ENCODE results near the gene RGS3. TPM values are rescaled to one million over a fixed set of nuclear protein-coding genes. Genes with fewer than 3 reads are reported as not detected.

Gene RGS3
- total RNA-seq, 1 experiment from 2014 or later, result 71.1 TPM

- ChIA-PET POLR2A (no interaction called here), CTCF (no interaction called here)
- no peak overlapping the region for H3K4me3 Mint-ChIP-seq (ENCODE audit: unreplicated experiment)
- peak overlapping the region; percentile 12 for H3K27ac Mint-ChIP-seq (ENCODE audit: unreplicated experiment)
- H3K36me3 Mint-ChIP-seq (ENCODE audit: insufficient read depth, unreplicated experiment), result peaks cover 40% of the 10 kb centered on the region
- TF ChIP-seq CTCF (IDR thresholded peaks at IDR 0.05; ENCODE audit: insufficient read depth in 1 of 2, low read depth in 1 of 2, low read length in 1 of 2, severe bottlenecking in 1 of 2, unreplicated experiment in 1 of 2), result no peak
- H3K4me1 Mint-ChIP-seq (ENCODE audit: low read depth, unreplicated experiment), result peaks cover 10% of the 10 kb centered on the region
- intact Hi-C loops (cut with micrococcal nuclease; ENCODE audit: unreplicated experiment), result no loop called here
- Histone ChIP-seq H3K4me3 (ENCODE audit: low read depth, low read length) (no peak overlapping the region), H3K36me3 (ENCODE audit: control insufficient read depth, insufficient read depth, low read length) (no peaks in the 10 kb centered on the region), H3K4me1 (peaks cover 8% of the 10 kb centered on the region), H3K9me3 (no peaks in the 10 kb centered on the region), H3K27me3 (replicated peaks; ENCODE audit: control insufficient read depth, insufficient read depth, low read length) (no peaks in the 10 kb centered on the region)
- DNase-seq, result no peak
- no peaks in the 10 kb centered on the region for H3K27me3 Mint-ChIP-seq (ENCODE audit: insufficient read depth, unreplicated experiment)
- BruUV-seq (replicated peaks), result no TSS peak
- H3K9me3 Mint-ChIP-seq (ENCODE audit: unreplicated experiment), result no peaks in the 10 kb centered on the region
Observed at GRCh38 chr9:113471143-113471542, 7.6 kb downstream of the RGS3 start.

- no peak for TF ChIP-seq CTCF (IDR thresholded peaks at IDR 0.05; ENCODE audit: insufficient read depth in 1 of 2, low read depth in 1 of 2, low read length in 1 of 2, severe bottlenecking in 1 of 2, unreplicated experiment in 1 of 2)
- Histone ChIP-seq H3K9me3 (no peaks in the 10 kb centered on the region), H3K27me3 (replicated peaks; ENCODE audit: control insufficient read depth, insufficient read depth, low read length) (no peaks in the 10 kb centered on the region), H3K4me1 (peaks cover 5% of the 10 kb centered on the region; the same call in 1 of the 2 replicates), H3K4me3 (ENCODE audit: low read depth, low read length) (no peak overlapping the region), H3K36me3 (ENCODE audit: control insufficient read depth, insufficient read depth, low read length) (no peaks in the 10 kb centered on the region)
- DNase-seq, result no peak
- Mint-ChIP-seq H3K9me3 (ENCODE audit: unreplicated experiment) (no peaks in the 10 kb centered on the region), H3K4me1 (ENCODE audit: low read depth, unreplicated experiment) (peaks cover 5% of the 10 kb centered on the region), H3K27me3 (ENCODE audit: insufficient read depth, unreplicated experiment) (no peaks in the 10 kb centered on the region), H3K27ac (ENCODE audit: unreplicated experiment) (peak overlapping the region; percentile 12), H3K36me3 (ENCODE audit: insufficient read depth, unreplicated experiment) (peaks cover 40% of the 10 kb centered on the region), H3K4me3 (ENCODE audit: unreplicated experiment) (no peak overlapping the region)
- ChIA-PET CTCF (no interaction called here), POLR2A (no interaction called here)
- intact Hi-C loops (cut with micrococcal nuclease; ENCODE audit: unreplicated experiment), result no loop called here
- no TSS peak for BruUV-seq (replicated peaks)
Observed at GRCh38 chr9:113471566-113471965, 8.0 kb downstream of the RGS3 start.

GRCh38 chr9:113472199-113472598 is 8.7 kb downstream of the RGS3 start:
- Mint-ChIP-seq H3K4me3 (ENCODE audit: unreplicated experiment) (no peak overlapping the region), H3K9me3 (ENCODE audit: unreplicated experiment) (no peaks in the 10 kb centered on the region), H3K27ac (ENCODE audit: unreplicated experiment) (peak overlapping the region; percentile 39), H3K4me1 (ENCODE audit: low read depth, unreplicated experiment) (no peaks in the 10 kb centered on the region), H3K36me3 (ENCODE audit: insufficient read depth, unreplicated experiment) (peaks cover 46% of the 10 kb centered on the region), H3K27me3 (ENCODE audit: insufficient read depth, unreplicated experiment) (no peaks in the 10 kb centered on the region)
- CTCF ChIA-PET, result no interaction called here
- H3K9me3 ChIP-seq, result no peaks in the 10 kb centered on the region
- no TSS peak for BruUV-seq (replicated peaks)
- TF ChIP-seq CTCF (IDR thresholded peaks at IDR 0.05; ENCODE audit: insufficient read depth in 1 of 2, low read depth in 1 of 2, low read length in 1 of 2, severe bottlenecking in 1 of 2, unreplicated experiment in 1 of 2), result no peak
- H3K27me3 ChIP-seq (replicated peaks; ENCODE audit: control insufficient read depth, insufficient read depth, low read length), result no peaks in the 10 kb centered on the region
- POLR2A ChIA-PET, result no interaction called here
- DNase-seq, result no peak
- H3K4me3 ChIP-seq (ENCODE audit: low read depth, low read length), result no peak overlapping the region
- no peaks in the 10 kb centered on the region; the same call in 1 of the 2 replicates for H3K36me3 ChIP-seq (ENCODE audit: control insufficient read depth, insufficient read depth, low read length)
- no peaks in the 10 kb centered on the region for H3K4me1 ChIP-seq
- intact Hi-C loops (cut with micrococcal nuclease; ENCODE audit: unreplicated experiment), result no loop called here
